OCI-LY3 (cell line): ENCODE results near the gene GRIP2.

Experiments used
- H2AFZ ChIP-seq: fragments of 200-600, 300-600 bp; shearing (Covaris generic); 2 replicates; pipeline ENCODE4 v1.6.0; 2014; ENCODE audit warnings: antibody characterized with exemption, low read depth, low read length
- H3K27ac ChIP-seq: fragments of 200-600, 300-600 bp; sonication (generic); 2 replicates; pipeline ENCODE4 v1.5.1; 2014; ENCODE audit warnings: mild to moderate bottlenecking, low read length, moderate library complexity, mixed read lengths
- H3K27me3 ChIP-seq: fragments of 200-600, 300-600 bp; sonication (generic); 2 replicates; pipeline ENCODE4 v1.6.1; 2014; ENCODE audit warnings: low read depth, low read length, mixed read lengths
- H3K36me3 ChIP-seq: fragments of 200-600, 300-600 bp; sonication (generic); replicated peaks from 2 replicates; pipeline ENCODE3; 2014; ENCODE audit warnings: low read depth, low read length, mixed read lengths
- H3K4me1 ChIP-seq: fragments of 300-600, 200-600 bp; sonication (generic); 2 replicates; pipeline ENCODE4 v1.6.1; 2014; ENCODE audit warnings: low read length, mixed read lengths
- H3K4me2 ChIP-seq: fragments of 200-600, 300-600 bp; sonication (generic); 2 replicates; pipeline ENCODE4 v1.6.1; 2014; ENCODE audit warnings: low read length, mixed read lengths
- H3K4me3 ChIP-seq: fragments of 300-600, 200-600 bp; sonication (generic); 2 replicates; pipeline ENCODE4 v1.5.1; 2014; ENCODE audit warnings: antibody characterized with exemption, mild to moderate bottlenecking, low read length, moderate library complexity
- H3K79me2 ChIP-seq: fragments of 300-600, 200-600 bp; shearing (Covaris generic); 2 replicates; pipeline ENCODE4 v1.6.1; 2014; ENCODE audit warnings: mild to moderate bottlenecking, low read length, mixed read lengths
- H3K9ac ChIP-seq: fragments of 300-600, 200-600 bp; shearing (Covaris generic); 2 replicates; pipeline ENCODE4 v1.6.0; 2014; ENCODE audit warnings: mild to moderate bottlenecking, low read length, moderate library complexity
- H3K9me3 ChIP-seq: fragments of 200-600, 300-600 bp; shearing (Covaris generic); 2 replicates; pipeline ENCODE4 v1.6.1; 2014; ENCODE audit warnings: low read length, mixed read lengths; ENCODE audit not compliant: insufficient read depth
- H4K20me1 ChIP-seq: fragments of 200-600, 300-600 bp; sonication (generic); 2 replicates; pipeline ENCODE4 v1.6.1; 2016; ENCODE audit warnings: low read length, mixed read lengths; ENCODE audit not compliant: insufficient read depth
- EZH2phosphoT487 ChIP-seq: fragments of 200-600 bp; shearing (Covaris generic); IDR thresholded peaks from 2 replicates; pipeline ENCODE4 v1.6.1; 2018; ENCODE audit warnings: antibody characterized with exemption, mixed run types, low read depth
- TF ChIP-seq, protein P1 (sequence below): fragments of 200-600, 300-600 bp; sonication (generic); IDR thresholded peaks from 2 replicates; pipeline ENCODE4 v1.5.1; 2014; ENCODE audit warnings: antibody characterized with exemption, low read length, low read depth

The GRIP2 gene

DNA sequence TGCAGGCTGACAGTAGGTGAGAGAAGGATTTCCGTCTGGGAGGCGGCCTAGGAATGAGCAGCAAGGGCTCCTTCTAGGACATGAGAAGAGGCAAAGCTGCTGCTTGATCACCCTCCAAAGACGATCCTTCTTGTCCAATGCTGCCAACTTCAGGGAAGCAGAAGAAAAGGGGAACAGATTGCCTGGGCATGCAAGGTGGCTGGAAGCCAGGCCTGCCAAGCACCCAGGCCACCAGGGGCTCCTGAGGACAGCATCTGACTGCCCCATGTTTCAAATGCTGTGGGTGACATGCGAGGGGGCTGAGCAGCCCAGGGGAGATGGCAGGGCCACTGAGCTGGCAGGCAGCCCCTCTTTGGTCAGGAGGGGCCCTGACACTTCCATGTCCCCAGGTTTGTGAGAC is 3.3 kb upstream of the GRIP2 start:
- H3K27me3 ChIP-seq = peaks cover 37% of the 10 kb centered on the region

DNA sequence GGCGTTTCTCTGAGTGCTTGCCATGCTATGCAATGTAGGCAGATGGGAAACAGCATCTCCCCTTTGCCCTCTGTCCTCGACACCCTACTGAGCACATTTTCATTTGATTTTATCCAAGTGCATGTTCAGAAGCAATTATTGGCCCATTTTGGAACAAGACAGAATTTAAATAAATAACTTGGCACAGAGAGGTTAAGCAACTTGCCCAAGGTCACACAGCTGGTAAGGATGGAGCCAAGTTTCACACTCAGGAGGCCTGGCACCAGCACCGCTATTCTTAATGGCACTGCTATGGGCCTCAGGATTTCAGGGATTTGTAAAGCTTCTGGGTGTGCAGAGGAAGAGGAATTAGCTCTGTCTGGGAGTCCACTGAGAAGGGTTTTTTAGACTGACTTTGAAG is 2.5 kb upstream of the GRIP2 start:
- no peaks in the 10 kb centered on the region for H3K79me2 ChIP-seq
- no peak overlapping the region for H3K4me3 ChIP-seq
- no peaks in the 10 kb centered on the region for H4K20me1 ChIP-seq
- TF ChIP-seq, protein P1, sequence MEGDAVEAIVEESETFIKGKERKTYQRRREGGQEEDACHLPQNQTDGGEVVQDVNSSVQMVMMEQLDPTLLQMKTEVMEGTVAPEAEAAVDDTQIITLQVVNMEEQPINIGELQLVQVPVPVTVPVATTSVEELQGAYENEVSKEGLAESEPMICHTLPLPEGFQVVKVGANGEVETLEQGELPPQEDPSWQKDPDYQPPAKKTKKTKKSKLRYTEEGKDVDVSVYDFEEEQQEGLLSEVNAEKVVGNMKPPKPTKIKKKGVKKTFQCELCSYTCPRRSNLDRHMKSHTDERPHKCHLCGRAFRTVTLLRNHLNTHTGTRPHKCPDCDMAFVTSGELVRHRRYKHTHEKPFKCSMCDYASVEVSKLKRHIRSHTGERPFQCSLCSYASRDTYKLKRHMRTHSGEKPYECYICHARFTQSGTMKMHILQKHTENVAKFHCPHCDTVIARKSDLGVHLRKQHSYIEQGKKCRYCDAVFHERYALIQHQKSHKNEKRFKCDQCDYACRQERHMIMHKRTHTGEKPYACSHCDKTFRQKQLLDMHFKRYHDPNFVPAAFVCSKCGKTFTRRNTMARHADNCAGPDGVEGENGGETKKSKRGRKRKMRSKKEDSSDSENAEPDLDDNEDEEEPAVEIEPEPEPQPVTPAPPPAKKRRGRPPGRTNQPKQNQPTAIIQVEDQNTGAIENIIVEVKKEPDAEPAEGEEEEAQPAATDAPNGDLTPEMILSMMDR = no peak
- no peak overlapping the region for H3K4me2 ChIP-seq
- peaks cover 34% of the 10 kb centered on the region for H3K27me3 ChIP-seq
- no peaks in the 10 kb centered on the region for H3K4me1 ChIP-seq
- H3K9me3 ChIP-seq = no peaks in the 10 kb centered on the region
- H3K27ac ChIP-seq = no peak overlapping the region
- no peaks in the 10 kb centered on the region for H3K36me3 ChIP-seq
- H3K9ac ChIP-seq = no peak overlapping the region
- H2AFZ ChIP-seq = no peak overlapping the region

More for the DNA sequence above, 3.3 kb upstream of the GRIP2 start:
- Histone ChIP-seq H4K20me1 (no peaks in the 10 kb centered on the region), H3K4me2 (no peak overlapping the region), H2AFZ (no peak overlapping the region), H3K36me3 (no peaks in the 10 kb centered on the region), H3K4me3 (no peak overlapping the region), H3K4me1 (no peaks in the 10 kb centered on the region), H3K9ac (no peak overlapping the region), H3K27ac (no peak overlapping the region), H3K9me3 (no peaks in the 10 kb centered on the region), H3K79me2 (no peaks in the 10 kb centered on the region)
- TF ChIP-seq, protein P1 = no peak
- no peak for TF ChIP-seq EZH2phosphoT487

DNA sequence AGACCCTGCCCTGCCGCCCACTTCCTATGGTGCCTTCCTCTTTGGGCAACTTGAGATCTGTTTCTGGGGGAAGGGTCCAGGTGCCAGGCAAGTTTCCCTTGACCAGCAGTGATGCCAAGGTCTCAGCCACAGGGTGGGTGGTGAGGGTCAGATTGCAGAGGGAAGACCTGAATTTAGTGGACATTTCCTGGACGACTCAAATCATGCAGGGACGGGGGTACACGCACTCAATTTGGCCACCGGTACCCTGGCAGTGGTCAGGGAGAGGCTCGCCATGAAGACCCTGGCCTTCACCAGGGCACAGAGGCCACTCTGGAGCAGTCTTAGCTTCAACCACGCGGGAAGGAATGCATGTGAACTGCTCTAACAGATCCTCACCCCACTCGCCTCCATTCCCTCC is 1.5 kb upstream of the GRIP2 start:
- Histone ChIP-seq H3K79me2 (no peaks in the 10 kb centered on the region), H3K4me2 (no peak overlapping the region), H3K4me3 (no peak overlapping the region), H3K9ac (no peak overlapping the region), H2AFZ (no peak overlapping the region), H3K27ac (no peak overlapping the region), H3K36me3 (no peaks in the 10 kb centered on the region), H3K9me3 (no peaks in the 10 kb centered on the region), H4K20me1 (no peaks in the 10 kb centered on the region), H3K4me1 (no peaks in the 10 kb centered on the region), H3K27me3 (peaks cover 24% of the 10 kb centered on the region)
- TF ChIP-seq, protein P1 = no peak
- TF ChIP-seq EZH2phosphoT487 = no peak

DNA sequence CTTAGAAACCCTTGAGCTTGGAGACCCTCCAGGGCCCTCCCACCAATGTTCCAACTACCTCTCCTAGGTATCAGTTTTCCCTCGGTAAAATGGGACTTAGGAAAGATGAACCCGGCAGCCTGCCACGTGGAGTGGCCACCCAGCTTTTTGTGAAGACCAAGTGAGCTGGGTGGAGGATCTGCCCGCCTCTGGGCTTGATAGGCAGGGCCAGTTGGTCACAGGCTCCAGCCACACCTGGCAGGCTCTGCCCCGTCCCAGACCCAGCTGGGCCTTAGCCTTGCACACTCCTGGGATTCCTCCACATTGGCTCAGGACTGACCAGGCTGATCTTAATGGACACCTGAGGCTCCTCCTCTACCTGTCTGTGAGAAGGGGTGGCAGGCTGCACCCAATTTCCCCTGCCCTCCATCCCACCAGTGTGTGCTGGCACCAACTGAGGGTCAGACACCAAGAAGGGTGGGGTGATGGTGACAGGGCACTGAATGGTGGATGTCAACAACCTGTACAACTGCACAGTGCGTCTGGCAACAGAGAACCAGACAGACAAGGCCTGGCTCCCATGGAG is 761 bp upstream of the GRIP2 start:
- Histone ChIP-seq H3K79me2 (no peaks in the 10 kb centered on the region), H3K4me2 (no peak overlapping the region), H4K20me1 (no peaks in the 10 kb centered on the region), H2AFZ (no peak overlapping the region), H3K27ac (no peak overlapping the region), H3K36me3 (no peaks in the 10 kb centered on the region), H3K9me3 (no peaks in the 10 kb centered on the region), H3K4me3 (no peak overlapping the region), H3K9ac (no peak overlapping the region), H3K4me1 (no peaks in the 10 kb centered on the region), H3K27me3 (peaks cover 17% of the 10 kb centered on the region)
- TF ChIP-seq, protein P1 = no peak
- no peak for TF ChIP-seq EZH2phosphoT487
